HepG2 (cell line): ENCODE results near the gene PSMB4. TPM values are rescaled to one million over a fixed set of nuclear protein-coding genes. Genes with fewer than 3 reads are reported as not detected.
A peak's percentile ranks its signal among the peaks of the same experiment; 100 is the strongest.
"Not testable (repeated sequence)": the region's sequence is repeated elsewhere in the genome, so short reads cannot be mapped to it uniquely, and the experiment has no call there.

Experiments used
- ATAC-seq: fragments of 200-7000 bp; cut with Tn5 transposase; 3 replicates; pipeline ENCODE4 v1.9.1; 2020; ENCODE audit warnings: mild to moderate bottlenecking, moderate library complexity
- BruUV-seq: library from RNA; stranded (reverse); fragments of 400-500 nt; replicated peaks from 2 replicates; lab custom pipeline; 2021; lab: Mats Ljungman, UMichigan
- CTCF ChIA-PET: fragments of 300-600 bp; formaldehyde crosslinking; extraction: SDS; loops from one replicate; lab custom pipeline; 2021; ENCODE audit warnings: low total read pairs, inconsistent platforms, low intra/inter-chr PET ratio; lab: Yijun Ruan, JAX
- POLR2A ChIA-PET: fragments of 350-600 bp; sonication (Branson Sonifier 250); formaldehyde crosslinking; loops from one replicate; lab custom pipeline; 2020; ENCODE audit warnings: antibody characterized with exemption, inconsistent platforms; lab: Yijun Ruan, JAX
- DNase-seq: peaks from one replicate; pipeline ENCODE4 v3.0.0-alpha.2; 2015; ENCODE audit warnings: low spot score
- FAIRE-seq: peaks from 3 replicates; lab custom pipeline; 2011; peaks lifted over from hg19 to GRCh38; lab: Jason Lieb, UNC
- H2AFZ ChIP-seq: one replicate; pipeline ENCODE4 v1.6.1; 2011; ENCODE audit warnings: low read length, inconsistent platforms
- H3K27ac ChIP-seq: fragments of 300-600 bp; 3 replicates; pipeline ENCODE4 v1.8.0; 2011; ENCODE audit warnings: mixed run types, mild to moderate bottlenecking, mixed read lengths, low read length, inconsistent platforms; ENCODE audit not compliant: insufficient read depth; ENCODE audit errors: extremely low read length
- H3K27me3 ChIP-seq, 2 experiments: fragments of 200-600 bp in 1 of 2; 2 replicates in 1 of 2; 3 replicates in 1 of 2; pipeline versions ENCODE4 v1.6.0 to v1.8.0; 2011; ENCODE audit warnings: low read length in 2 of 2, mild to moderate bottlenecking in 2 of 2, moderate library complexity in 2 of 2, inconsistent platforms in 1 of 2; ENCODE audit not compliant: insufficient read depth in 2 of 2, control insufficient read depth in 1 of 2
- H3K36me3 ChIP-seq, 2 experiments: fragments of 200-600 bp in 1 of 2; replicated peaks in 1 of 2; 2 replicates in 1 of 2; 3 replicates in 1 of 2; pipeline versions ENCODE4 v1.5.1 to v1.8.0; 2011; ENCODE audit warnings: low read length in 2 of 2, inconsistent platforms in 1 of 2; ENCODE audit not compliant: insufficient read depth in 2 of 2, control insufficient read depth in 1 of 2
- H3K4me1 ChIP-seq: 2 replicates; pipeline ENCODE4 v1.5.1; 2012; ENCODE audit warnings: low read length, inconsistent platforms; ENCODE audit not compliant: insufficient read depth
- H3K4me2 ChIP-seq: 2 replicates; pipeline ENCODE4 v1.6.0; 2011; ENCODE audit warnings: low read depth, low read length, inconsistent platforms
- H3K4me3 ChIP-seq, 3 experiments: fragments of 200-600 bp in 1 of 3; sonication (generic), shearing (Covaris generic) in 1 of 3; replicated peaks in 1 of 3; 2 replicates each; pipeline ENCODE4 v1.5.1; 2011 to 2016; ENCODE audit warnings: low read length in 3 of 3, inconsistent platforms in 2 of 3, low read depth in 2 of 3, mild to moderate bottlenecking in 2 of 3, control low read depth in 1 of 3, mixed read lengths in 1 of 3; ENCODE audit not compliant: insufficient read depth in 1 of 3
- H3K79me2 ChIP-seq: one replicate; pipeline ENCODE4 v1.6.1; 2011; ENCODE audit warnings: low read length, inconsistent platforms; ENCODE audit not compliant: insufficient read depth
- H3K9ac ChIP-seq: 2 replicates; pipeline ENCODE4 v1.6.0; 2011; ENCODE audit warnings: mild to moderate bottlenecking, low read depth, low read length, inconsistent platforms; ENCODE audit not compliant: insufficient read depth
- H3K9me3 ChIP-seq: 2 replicates; pipeline ENCODE4 v1.5.1; 2012; ENCODE audit warnings: mild to moderate bottlenecking, low read length
- H4K20me1 ChIP-seq: 2 replicates; pipeline ENCODE4 v1.6.0; 2011; ENCODE audit warnings: inconsistent platforms, mild to moderate bottlenecking, low read length, moderate library complexity; ENCODE audit not compliant: insufficient read depth
- NAIF1 ChIP-seq: sonication (generic); formaldehyde crosslinking; IDR thresholded peaks from 2 replicates; pipeline ENCODE4 v1.5.0; 2020; ENCODE audit warnings: mild to moderate bottlenecking, missing genetic modification reagents, borderline replicate concordance
- ZNF121 ChIP-seq: sonication (generic); formaldehyde crosslinking; IDR thresholded peaks from 2 replicates; pipeline ENCODE4 v1.5.0; 2020; ENCODE audit warnings: mild to moderate bottlenecking, missing genetic modification reagents
- ZNF33A ChIP-seq: sonication (generic); formaldehyde crosslinking; IDR thresholded peaks from 2 replicates; pipeline ENCODE4 v1.5.1; 2020; ENCODE audit warnings: missing genetic modification reagents, mild to moderate bottlenecking, moderate library complexity, borderline replicate concordance
- WGBS: methylation state at CpG from one replicate; pipeline ENCODE4 v1.1.6; 2017; ENCODE audit warnings: low lambda C conversion rate; 5-methylcytosine and 5-hydroxymethylcytosine counted together
- in situ Hi-C: cut with HindIII; loops from 2 replicates; pipeline ENCODE4 v1.10.0; 2017; ENCODE audit warnings: low pct_unique_long_range_greater_than_20kb; ENCODE audit not compliant: extremely low pct_ligation_motif_present
- intact Hi-C: fragments of 100-400 bp; cut with micrococcal nuclease; formaldehyde crosslinking; loops from one replicate; pipeline ENCODE4 v1.10.0; 2022; ENCODE audit not compliant: unreplicated experiment
- polyA plus RNA-seq, 8 experiments: library from polyadenylated mRNA; depleted of rRNA in 3 of 8; stranded (reverse) in 7 of 8; unstranded in 1 of 8; fragments of >200 nt; fragmentation: Illumina TruSeq in 4 of 8; extraction: Trizol in 4 of 8; gene quantifications; 2 replicates each; pipeline versions ENCODE4 v1.2.1 to v1.2.3, GENCODE V29; 2011 to 2016; ENCODE audit warnings: low read depth in 4 of 8, missing spikeins in 1 of 8, mixed read lengths in 1 of 8; ENCODE audit not compliant: insufficient read depth in 1 of 8
- total RNA-seq, 5 experiments: library from RNA; depleted of rRNA; stranded (reverse); fragments of >200 nt; fragmentation: Illumina TruSeq; extraction: Trizol; gene quantifications; 2 replicates each; pipeline ENCODE4 v1.2.3, GENCODE V29; 2016; ENCODE audit warnings: low read depth in 1 of 5
- TF ChIP-seq, protein P1 (sequence below): sonication (generic); formaldehyde crosslinking; IDR thresholded peaks from 2 replicates; pipeline ENCODE4 v1.8.0; 2023; ENCODE audit warnings: mild to moderate bottlenecking, missing genetic modification reagents
- TF ChIP-seq, protein P2 (sequence below): sonication (generic); formaldehyde crosslinking; IDR thresholded peaks from 2 replicates; pipeline ENCODE4 v1.4.0; 2020; ENCODE audit warnings: missing genetic modification reagents, borderline replicate concordance
- TF ChIP-seq, protein P3 (sequence below): sonication (generic); formaldehyde crosslinking; conservative IDR thresholded peaks from 2 replicates; pipeline ENCODE4 v1.4.0; 2020; ENCODE audit warnings: missing genetic modification reagents
- TF ChIP-seq, protein P4 (sequence below): IDR thresholded peaks from 2 replicates; pipeline ENCODE4 v1.6.1; 2016; ENCODE audit warnings: control low read depth
- TF ChIP-seq, protein P5 (sequence below): IDR thresholded peaks from 2 replicates; pipeline ENCODE4 v1.6.1; 2016; ENCODE audit warnings: missing compliant biosample characterization, missing genetic modification reagents, borderline replicate concordance

The PSMB4 gene
- total and polyA plus RNA-seq, 2 of the 13 experiments (the other 11 are each of a cell fraction or from before 2014, with no cell fraction given) = 336 to 383 TPM

DNA sequence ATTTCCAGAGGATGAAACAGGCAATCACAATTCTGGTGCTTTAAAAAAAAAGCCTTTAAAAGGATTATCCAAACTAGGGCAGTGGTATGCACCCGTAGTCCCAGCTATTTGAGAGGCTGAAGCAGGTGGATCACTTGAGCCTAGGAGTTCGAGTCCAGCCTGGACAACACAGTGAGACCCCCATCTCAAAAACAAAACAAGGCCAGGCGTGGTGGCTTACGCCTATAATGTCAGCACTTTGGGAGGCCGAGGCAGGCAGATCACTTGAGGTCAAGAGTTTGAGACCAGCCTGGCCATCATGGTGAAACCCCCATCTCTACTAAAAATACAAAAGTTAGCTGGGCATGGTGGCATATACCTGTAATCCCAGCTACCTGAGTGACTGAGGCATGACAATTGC is 34.5 kb downstream of the PSMB4 start:
- H3K79me2 ChIP-seq = peaks cover 29% of the 10 kb centered on the region
- TF ChIP-seq ZNF121 (CRISPR knock-in tag) = peak; percentile 60; the same call in 1 of the 2 replicates
- H3K4me3 ChIP-seq, H3K27me3 ChIP-seq, in situ Hi-C loops, H3K4me2 ChIP-seq, DNase-seq, ATAC-seq, H3K4me1 ChIP-seq, H3K9ac ChIP-seq, CTCF ChIA-PET, POLR2A ChIA-PET, FAIRE-seq, BruUV-seq, H3K27ac ChIP-seq, H3K9me3 ChIP-seq, intact Hi-C loops, H2AFZ ChIP-seq, H4K20me1 ChIP-seq: not testable (repeated sequence)
- H3K36me3 ChIP-seq = peaks cover 3 to 19% of the 10 kb centered on the region in 2 experiments
- 91% methylated on average over 5 of the region's 5 CpGs for WGBS

DNA sequence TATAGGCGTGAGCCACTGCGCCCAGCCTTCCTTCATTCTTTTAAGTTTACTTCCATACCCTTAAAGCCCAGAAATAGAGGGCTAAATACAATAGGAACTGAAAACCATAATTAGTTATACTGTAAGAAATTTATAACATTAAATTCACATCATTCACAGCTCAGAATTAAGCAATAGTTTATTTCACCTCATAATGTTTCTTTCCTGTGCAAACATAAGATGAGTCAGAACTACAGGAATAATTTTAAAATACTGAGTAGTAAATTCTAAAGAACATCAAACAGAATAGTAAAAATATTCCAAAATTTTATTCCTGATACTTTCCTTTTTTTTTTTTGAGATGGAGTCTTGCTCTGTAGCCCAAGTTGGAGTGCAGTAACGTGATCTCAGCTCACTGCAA is 35.8 kb downstream of the PSMB4 start:
- no TSS peak for BruUV-seq
- Histone ChIP-seq H3K4me2 (no peak overlapping the region), H3K9me3 (no peaks in the 10 kb centered on the region), H3K4me3 (no peak overlapping the region), H4K20me1 (0 out of 2 replicates have a peak, but pooled peaks cover 8% of the 10 kb centered on the region), H3K27me3 (no peaks in the 10 kb centered on the region), H3K36me3 (peaks cover 3 to 18% of the 10 kb centered on the region in 2 experiments; a peak in 4 of 5 replicates), H3K27ac (no peak overlapping the region), H2AFZ (no peak overlapping the region), H3K79me2 (peaks cover 41% of the 10 kb centered on the region), H3K4me1 (peaks cover 5% of the 10 kb centered on the region), H3K9ac (no peak overlapping the region)
- FAIRE-seq = no peak
- in situ Hi-C loops = no loop called here
- intact Hi-C loops = no loop called here
- ATAC-seq = no peak
- no peak for DNase-seq
- whole genome bisulfite sequencing = 98% methylated on average over 3 of the region's 3 CpGs
- CTCF ChIA-PET = no interaction called here
- POLR2A ChIA-PET = no interaction called here
- TF ChIP-seq NAIF1 (CRISPR knock-in tag) (no peak), ZNF33A (no peak)
- TF ChIP-seq, protein P1, sequence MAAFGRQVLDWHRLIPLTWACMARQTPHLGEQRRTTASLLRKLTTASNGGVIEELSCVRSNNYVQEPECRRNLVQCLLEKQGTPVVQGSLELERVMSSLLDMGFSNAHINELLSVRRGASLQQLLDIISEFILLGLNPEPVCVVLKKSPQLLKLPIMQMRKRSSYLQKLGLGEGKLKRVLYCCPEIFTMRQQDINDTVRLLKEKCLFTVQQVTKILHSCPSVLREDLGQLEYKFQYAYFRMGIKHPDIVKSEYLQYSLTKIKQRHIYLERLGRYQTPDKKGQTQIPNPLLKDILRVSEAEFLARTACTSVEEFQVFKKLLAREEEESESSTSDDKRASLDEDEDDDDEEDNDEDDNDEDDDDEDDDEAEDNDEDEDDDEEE = no peak
- TF ChIP-seq, protein P2, sequence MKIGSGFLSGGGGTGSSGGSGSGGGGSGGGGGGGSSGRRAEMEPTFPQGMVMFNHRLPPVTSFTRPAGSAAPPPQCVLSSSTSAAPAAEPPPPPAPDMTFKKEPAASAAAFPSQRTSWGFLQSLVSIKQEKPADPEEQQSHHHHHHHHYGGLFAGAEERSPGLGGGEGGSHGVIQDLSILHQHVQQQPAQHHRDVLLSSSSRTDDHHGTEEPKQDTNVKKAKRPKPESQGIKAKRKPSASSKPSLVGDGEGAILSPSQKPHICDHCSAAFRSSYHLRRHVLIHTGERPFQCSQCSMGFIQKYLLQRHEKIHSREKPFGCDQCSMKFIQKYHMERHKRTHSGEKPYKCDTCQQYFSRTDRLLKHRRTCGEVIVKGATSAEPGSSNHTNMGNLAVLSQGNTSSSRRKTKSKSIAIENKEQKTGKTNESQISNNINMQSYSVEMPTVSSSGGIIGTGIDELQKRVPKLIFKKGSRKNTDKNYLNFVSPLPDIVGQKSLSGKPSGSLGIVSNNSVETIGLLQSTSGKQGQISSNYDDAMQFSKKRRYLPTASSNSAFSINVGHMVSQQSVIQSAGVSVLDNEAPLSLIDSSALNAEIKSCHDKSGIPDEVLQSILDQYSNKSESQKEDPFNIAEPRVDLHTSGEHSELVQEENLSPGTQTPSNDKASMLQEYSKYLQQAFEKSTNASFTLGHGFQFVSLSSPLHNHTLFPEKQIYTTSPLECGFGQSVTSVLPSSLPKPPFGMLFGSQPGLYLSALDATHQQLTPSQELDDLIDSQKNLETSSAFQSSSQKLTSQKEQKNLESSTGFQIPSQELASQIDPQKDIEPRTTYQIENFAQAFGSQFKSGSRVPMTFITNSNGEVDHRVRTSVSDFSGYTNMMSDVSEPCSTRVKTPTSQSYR (CRISPR knock-in tag) = no peak
- TF ChIP-seq, protein P3, sequence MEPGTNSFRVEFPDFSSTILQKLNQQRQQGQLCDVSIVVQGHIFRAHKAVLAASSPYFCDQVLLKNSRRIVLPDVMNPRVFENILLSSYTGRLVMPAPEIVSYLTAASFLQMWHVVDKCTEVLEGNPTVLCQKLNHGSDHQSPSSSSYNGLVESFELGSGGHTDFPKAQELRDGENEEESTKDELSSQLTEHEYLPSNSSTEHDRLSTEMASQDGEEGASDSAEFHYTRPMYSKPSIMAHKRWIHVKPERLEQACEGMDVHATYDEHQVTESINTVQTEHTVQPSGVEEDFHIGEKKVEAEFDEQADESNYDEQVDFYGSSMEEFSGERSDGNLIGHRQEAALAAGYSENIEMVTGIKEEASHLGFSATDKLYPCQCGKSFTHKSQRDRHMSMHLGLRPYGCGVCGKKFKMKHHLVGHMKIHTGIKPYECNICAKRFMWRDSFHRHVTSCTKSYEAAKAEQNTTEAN (CRISPR knock-in tag) = no peak
- TF ChIP-seq, protein P4, sequence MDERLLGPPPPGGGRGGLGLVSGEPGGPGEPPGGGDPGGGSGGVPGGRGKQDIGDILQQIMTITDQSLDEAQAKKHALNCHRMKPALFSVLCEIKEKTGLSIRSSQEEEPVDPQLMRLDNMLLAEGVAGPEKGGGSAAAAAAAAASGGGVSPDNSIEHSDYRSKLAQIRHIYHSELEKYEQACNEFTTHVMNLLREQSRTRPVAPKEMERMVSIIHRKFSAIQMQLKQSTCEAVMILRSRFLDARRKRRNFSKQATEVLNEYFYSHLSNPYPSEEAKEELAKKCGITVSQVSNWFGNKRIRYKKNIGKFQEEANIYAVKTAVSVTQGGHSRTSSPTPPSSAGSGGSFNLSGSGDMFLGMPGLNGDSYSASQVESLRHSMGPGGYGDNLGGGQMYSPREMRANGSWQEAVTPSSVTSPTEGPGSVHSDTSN (CRISPR knock-in tag) = no peak
- TF ChIP-seq, protein P5, sequence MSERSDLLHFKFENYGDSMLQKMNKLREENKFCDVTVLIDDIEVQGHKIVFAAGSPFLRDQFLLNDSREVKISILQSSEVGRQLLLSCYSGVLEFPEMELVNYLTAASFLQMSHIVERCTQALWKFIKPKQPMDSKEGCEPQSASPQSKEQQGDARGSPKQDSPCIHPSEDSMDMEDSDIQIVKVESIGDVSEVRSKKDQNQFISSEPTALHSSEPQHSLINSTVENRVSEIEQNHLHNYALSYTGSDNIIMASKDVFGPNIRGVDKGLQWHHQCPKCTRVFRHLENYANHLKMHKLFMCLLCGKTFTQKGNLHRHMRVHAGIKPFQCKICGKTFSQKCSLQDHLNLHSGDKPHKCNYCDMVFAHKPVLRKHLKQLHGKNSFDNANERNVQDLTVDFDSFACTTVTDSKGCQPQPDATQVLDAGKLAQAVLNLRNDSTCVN (CRISPR knock-in tag) = no peak
